GM18519 (cell line): Measurements from ENCODE around the gene P4HB.

Experiments
- ATAC-seq: cut with Tn5 transposase; IDR thresholded peaks from one replicate; pipeline ENCODE4 v1.9.1; 2021; ENCODE audit warnings: mild to moderate bottlenecking, moderate library complexity; ENCODE audit not compliant: unreplicated experiment, low FRiP score

Gene P4HB

DNA sequence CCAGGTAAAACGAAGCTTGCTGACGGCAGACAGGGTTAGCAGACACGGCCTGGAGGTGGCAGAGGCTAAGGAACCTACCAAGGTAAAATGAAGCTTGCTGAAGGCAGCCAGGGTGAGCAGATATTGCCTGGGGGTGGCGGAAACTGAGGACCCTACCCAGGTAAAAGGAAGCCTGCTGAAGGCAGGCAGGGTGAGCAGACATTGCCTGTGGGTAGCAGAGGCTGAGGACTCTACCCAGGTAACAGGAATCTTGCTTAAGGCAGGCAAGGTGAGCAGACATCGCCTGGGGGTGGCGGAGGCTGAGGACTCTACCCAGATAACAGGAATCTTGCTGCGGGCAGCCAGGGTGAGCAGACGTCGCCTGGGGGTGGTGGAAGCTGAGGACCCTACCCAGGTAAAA is 59.0 kb downstream of the P4HB start:
- ATAC-seq = no peak

DNA sequence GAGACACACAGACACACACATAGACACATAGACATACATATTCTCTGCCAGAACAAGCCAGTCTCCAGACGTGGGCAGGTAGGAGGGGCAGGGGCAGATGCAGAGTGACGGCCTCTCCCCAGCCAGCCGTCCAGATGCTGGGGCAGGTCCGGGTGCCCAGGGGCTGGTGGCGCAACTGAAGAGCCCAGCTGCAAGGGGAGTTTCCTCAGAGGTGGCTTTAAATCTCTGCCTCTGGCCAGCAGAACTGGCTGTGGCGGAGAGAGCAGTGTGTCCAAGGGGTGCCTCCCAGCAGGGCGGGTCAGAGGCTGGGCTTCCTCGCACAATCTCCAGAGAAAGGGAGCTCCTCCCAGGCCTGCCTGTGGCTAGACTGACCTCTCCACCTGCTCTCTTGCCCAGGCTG is 65.8 kb downstream of the P4HB start:
- no peak for ATAC-seq

DNA sequence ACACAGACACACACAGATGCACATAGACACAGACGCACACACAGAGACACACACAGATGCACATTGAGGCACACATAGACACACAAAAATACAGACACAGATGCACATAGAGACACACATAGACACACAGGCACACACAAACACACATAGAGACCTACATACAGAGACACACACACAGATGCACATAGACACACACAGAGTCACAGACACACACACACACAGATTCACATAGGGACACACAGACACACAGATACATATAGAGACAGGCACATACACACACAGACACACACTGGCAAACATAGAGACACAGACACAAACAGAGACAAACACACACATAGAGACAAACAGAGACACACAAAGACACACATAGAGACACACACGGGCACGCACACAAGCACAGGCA is 66.3 kb downstream of the P4HB start:
- ATAC-seq = no peak
